Right lobe of liver (tissue), 6 donors: ENCODE measurements around the gene FER. TPM values are rescaled to one million over a fixed set of nuclear protein-coding genes. Genes with fewer than 3 reads are reported as not detected.
A peak's percentile ranks its signal among the peaks of the same experiment; 100 is the strongest.
"Not testable (repeated sequence)": the region's sequence is repeated elsewhere in the genome, so short reads cannot be mapped to it uniquely, and the experiment has no call there.

Source experiments
- ATAC-seq, 4 donors: fragments of 200-7000 bp; cut with Tn5 transposase; one replicate each; pipeline ENCODE4 v1.9.1; 2020; ENCODE audit warnings: mild to moderate bottlenecking in 4 of 4, moderate library complexity in 4 of 4
- DNase-seq, 3 donors: peaks; one replicate each; pipeline ENCODE4 v3.0.0-alpha.2; 2020
- H3K27ac ChIP-seq, 3 donors: fragments of 200-600 bp; one replicate each; pipeline ENCODE4 v1.8.0; 2022
- H3K27me3 ChIP-seq, 2 donors: fragments of 200-600 bp; one replicate each; pipeline ENCODE4 v1.8.0; 2022
- H3K36me3 ChIP-seq, 4 donors: fragments of 200-600 bp; sonication (generic) in 1 of 4; one replicate each; pipeline versions ENCODE4 v1.5.1 to v1.8.0; 2017 to 2022; ENCODE audit warnings: control low read depth in 1 of 4
- H3K4me1 ChIP-seq, 4 donors: fragments of 200-600 bp; sonication (generic) in 1 of 4; one replicate each; pipeline versions ENCODE4 v1.5.1 to v1.8.0; 2017 to 2022; ENCODE audit warnings: control low read depth in 1 of 4
- H3K4me3 ChIP-seq, 3 donors: fragments of 200-600 bp; one replicate each; pipeline ENCODE4 v1.8.0; 2022
- H3K9me3 ChIP-seq, 4 donors: fragments of 200-600 bp; sonication (generic) in 1 of 4; one replicate each; pipeline versions ENCODE4 v1.5.1 to v1.8.0; 2017 to 2022; ENCODE audit warnings: control low read depth in 1 of 4
- CTCF ChIP-seq, 4 donors: fragments of 200-600 bp in 3 of 4; fragments of 450-650 bp in 1 of 4; IDR thresholded peaks; one replicate each; pipeline versions ENCODE4 v1.5.1 to v1.8.0; 2016 to 2022; ENCODE audit warnings: antibody characterized with exemption in 4 of 4, mild to moderate bottlenecking in 2 of 4
- POLR2A ChIP-seq: fragments of 450-650 bp; IDR thresholded peaks from one replicate; pipeline ENCODE4 v1.6.1; 2017; ENCODE audit warnings: antibody characterized with exemption, mild to moderate bottlenecking
- WGBS: methylation state at CpG from one replicate; pipeline ENCODE4 v1.1.6; 2018; ENCODE audit warnings: low coverage, low lambda C conversion rate; ENCODE audit not compliant: insufficient coverage; ENCODE audit errors: missing lambda C conversion rate; 5-methylcytosine and 5-hydroxymethylcytosine counted together
- intact Hi-C, 2 donors: fragments of 100-400 bp; cut with DNase I; formaldehyde crosslinking; loops; one replicate each; pipeline versions ENCODE4 v1.11.2 to v1.14.1; 2022
- long read RNA-seq: library from polyadenylated mRNA; unstranded; transcript quantifications from one replicate; pipeline ENCODE4 v2.0.0, GENCODE V29; 2019
- total RNA-seq, 6 experiments: library from RNA; depleted of rRNA in 2 of 6; stranded (reverse); fragments of >200 nt in 2 of 6; fragmentation: NEBNext Ultra II Directional in 3 of 6; extraction: Animal tissue kit (Norgen Biotek cat#: 25700) in 3 of 6; gene quantifications; one replicate each; pipeline versions ENCODE4 v1.1.0 to v1.2.4, GENCODE V29; 2016 to 2023
- donor health status: DM: no; HTN: yes; CAD: no.
- donor health status: DM: no; HTN: no; CAD: no.
- donor health status: DM: no; HTN: no; CAD: no.
- donor health status: DM: no; HTN: yes; CAD: no.
- donor health status: DM: no; HTN: yes; CAD: no.

FER gene
- 10 to 100 TPM in 1 of 6 experiments, 1 to 10 TPM in 5; 2.6 to 10.9 (median 5.0) TPM for total RNA-seq
- long read RNA-seq, partial matches to known transcripts = 0 of 1 reads
- long read RNA-seq, other reads (novel, unspliced or antisense) = 1 of 1 reads

DNA sequence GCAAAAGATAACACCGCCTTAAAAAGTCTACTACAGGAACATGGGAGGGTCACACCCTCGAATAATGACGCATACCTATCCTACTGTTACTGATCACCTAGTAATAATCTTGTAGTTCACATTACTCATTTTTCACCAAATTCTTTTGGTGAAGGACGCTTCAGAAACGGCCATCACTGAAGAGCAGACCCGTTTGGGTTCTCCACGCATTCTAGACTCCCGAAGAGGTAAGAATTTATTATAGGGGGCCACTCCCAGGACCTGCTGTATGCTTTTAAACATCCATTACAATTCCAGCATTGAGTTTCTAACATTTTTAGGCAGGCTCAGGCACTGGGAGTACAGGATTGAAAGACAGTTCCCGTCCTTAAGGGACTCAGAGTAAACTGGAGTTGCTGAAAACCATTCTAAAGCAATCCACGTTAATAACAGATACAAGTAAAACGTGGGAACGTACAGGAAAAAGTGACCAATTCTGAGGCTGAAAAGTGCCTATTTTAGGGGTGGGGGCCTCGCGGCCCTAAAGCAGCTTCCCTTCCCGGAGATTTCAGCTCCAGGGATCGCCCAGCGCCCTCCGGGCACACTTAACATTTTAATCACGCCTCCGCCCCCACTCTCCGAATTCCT, at the start of gene FER:
Gene FER (plus strand): TSS at position 124 of the 627 bp plus-strand sequence. CDS start 50,286 bp downstream, outside the sequence.
- Histone ChIP-seq H3K4me1 (no peaks in the 10 kb centered on the region), H3K9me3 (no peaks in the 10 kb centered on the region), H3K4me3 (peak within 1 kb of the TSS; percentile 85 to 89 (median 87)), H3K36me3 (no peaks in the 10 kb centered on the region), H3K27ac (peak within 1 kb of the TSS; percentile 89 to 94 (median 93)), H3K27me3 (no peaks in the 10 kb centered on the region)
- DNase-seq = no peak
- intact Hi-C loops = no loop called here
- WGBS = 0% methylated on average over 18 of the region's 21 CpGs
- peak; percentile 5 to 59 (median 18) for ATAC-seq
- TF ChIP-seq POLR2A = peak; percentile 24
- no peak for TF ChIP-seq CTCF (IDR thresholded peaks at IDR 0.05)

DNA sequence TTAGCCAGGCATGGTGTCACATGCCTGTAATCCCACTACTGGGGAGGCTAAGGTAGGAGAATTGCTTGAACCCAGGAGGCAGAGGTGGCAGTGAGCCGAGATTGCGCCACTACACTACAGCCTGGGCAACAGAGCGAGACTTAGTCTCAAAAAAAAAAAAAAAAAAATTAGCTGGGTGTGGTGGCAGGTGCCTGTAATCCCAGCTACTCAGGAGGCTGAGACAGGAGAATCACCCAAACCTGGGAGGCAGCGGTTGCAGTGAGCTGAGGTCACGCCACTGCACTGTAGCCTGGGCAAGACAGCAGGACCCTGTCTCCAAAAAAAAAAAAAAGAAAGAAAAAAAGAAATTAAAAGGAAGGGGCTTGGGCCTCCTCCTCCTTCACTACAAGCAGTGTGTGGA, 47.3 kb upstream of the FER start:
- H3K27me3 ChIP-seq, intact Hi-C loops, H3K9me3 ChIP-seq, H3K4me3 ChIP-seq, H3K27ac ChIP-seq, DNase-seq, H3K4me1 ChIP-seq, ATAC-seq, H3K36me3 ChIP-seq: not testable (repeated sequence)
- 95% methylated on average over 4 of the region's 5 CpGs for WGBS

DNA sequence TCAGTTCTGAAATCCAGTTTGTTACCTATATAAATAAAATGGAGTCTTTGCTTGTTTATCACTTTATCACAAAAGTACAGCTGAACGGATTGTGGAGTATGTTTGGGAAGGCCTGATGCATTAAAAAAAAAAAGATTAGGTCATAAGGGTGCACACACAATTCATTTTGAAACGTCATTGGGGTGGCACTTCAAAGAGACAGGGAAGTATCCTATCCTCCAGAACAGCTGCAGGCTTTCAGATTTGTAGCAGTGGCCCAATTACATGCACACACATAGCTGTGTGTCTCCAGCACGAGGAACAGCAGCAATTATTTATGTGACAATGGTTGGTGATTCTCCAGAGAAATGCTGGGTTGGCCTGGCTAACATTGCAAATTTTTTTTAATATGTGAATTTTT, 46.8 kb upstream of the FER start:
- no peak overlapping the region for H3K27ac ChIP-seq
- DNase-seq (no peak), ATAC-seq (no peak)
- WGBS = 43% methylated on average over 3 of the region's 3 CpGs
- no peaks in the 10 kb centered on the region for H3K36me3 ChIP-seq
- no peaks in the 10 kb centered on the region for H3K27me3 ChIP-seq
- intact Hi-C loops = no loop called here
- TF ChIP-seq POLR2A (no peak), CTCF (IDR thresholded peaks at IDR 0.05) (no peak)
- H3K4me1 ChIP-seq = no peaks in the 10 kb centered on the region
- H3K4me3 ChIP-seq = no peak overlapping the region
- no peaks in the 10 kb centered on the region for H3K9me3 ChIP-seq

DNA sequence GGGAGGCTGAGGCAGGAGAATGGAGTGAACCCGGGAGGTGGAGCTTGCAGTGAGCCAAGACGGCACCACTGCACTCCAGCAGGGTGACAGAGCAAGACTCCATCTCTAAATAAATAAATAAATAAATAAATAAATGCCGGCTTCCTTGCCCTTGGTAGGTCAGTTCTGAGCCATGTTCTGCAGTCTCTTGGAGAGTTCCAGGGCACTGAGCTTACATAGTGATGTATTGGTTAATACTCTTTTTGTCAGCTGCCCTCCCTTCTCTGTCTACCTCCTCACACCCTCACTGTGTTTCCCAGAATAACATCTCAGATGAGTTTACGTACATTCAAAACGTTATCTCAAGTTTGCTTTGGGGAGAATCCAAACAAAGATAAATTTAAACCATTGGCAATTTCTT, 45.2 kb upstream of the FER start:
- WGBS = 51% methylated on average over 4 of the region's 5 CpGs
- no peak for DNase-seq
- no peak overlapping the region for H3K4me3 ChIP-seq
- H3K4me1 ChIP-seq = no peaks in the 10 kb centered on the region
- no peaks in the 10 kb centered on the region for H3K9me3 ChIP-seq
- no peaks in the 10 kb centered on the region for H3K36me3 ChIP-seq
- TF ChIP-seq CTCF (IDR thresholded peaks at IDR 0.05) (no peak), POLR2A (no peak)
- ATAC-seq = no peak
- H3K27me3 ChIP-seq = no peaks in the 10 kb centered on the region
- H3K27ac ChIP-seq = no peak overlapping the region
- intact Hi-C loops = no loop called here

- 72% methylated on average over 5 of the region's 5 CpGs for WGBS
- no peak for ATAC-seq
Observed at GRCh38 chr5:108703313-108703712, 44.4 kb upstream of the FER start.

More at GRCh38 chr5:108703313-108703712, 44.4 kb upstream of the FER start:
- Histone ChIP-seq H3K9me3 (no peaks in the 10 kb centered on the region), H3K4me1 (no peaks in the 10 kb centered on the region), H3K4me3 (no peak overlapping the region), H3K27ac (no peak overlapping the region), H3K27me3 (no peaks in the 10 kb centered on the region), H3K36me3 (no peaks in the 10 kb centered on the region)
- intact Hi-C loops = no loop called here
- TF ChIP-seq CTCF (IDR thresholded peaks at IDR 0.05) (no peak), POLR2A (no peak)
- no peak for DNase-seq
